HEK293 (cell line): ENCODE data around the gene ATP8A2.

Experiments
- CTCF ChIA-PET: fragments of 350-600 bp; formaldehyde crosslinking; extraction: SDS; loops from one replicate; lab custom pipeline; 2021; ENCODE audit warnings: antibody characterized with exemption; lab: Yijun Ruan, JAX
- POLR2A ChIA-PET: fragments of 300-600 bp; formaldehyde crosslinking; extraction: SDS; loops from one replicate; lab custom pipeline; 2020; ENCODE audit warnings: antibody characterized with exemption, inconsistent platforms; lab: Yijun Ruan, JAX
- H3K27ac ChIP-seq: fragments of 200-500 bp; sonication (Bioruptor generic); 2 replicates; pipeline ENCODE4 v1.5.1; 2014; ENCODE audit warnings: low read depth, low read length, control low read depth, inconsistent platforms; ENCODE audit errors: extremely low read depth
- H3K36me3 ChIP-seq, 2 experiments: fragments of 200-500 bp in 1 of 2; sonication (Bioruptor generic) in 1 of 2; 1 replicate in 1 of 2; 2 replicates in 1 of 2; pipeline ENCODE4 v1.5.1; 2014 to 2017; ENCODE audit warnings: inconsistent platforms in 2 of 2, low read length in 2 of 2; ENCODE audit not compliant: control insufficient read depth in 2 of 2, insufficient read depth in 1 of 2
- H3K4me1 ChIP-seq: fragments of 200-500 bp; sonication (Bioruptor generic); 2 replicates; pipeline ENCODE4 v1.5.1; 2014; ENCODE audit warnings: mild to moderate bottlenecking, low read length, inconsistent platforms; ENCODE audit not compliant: control insufficient read depth, insufficient read depth
- H3K4me3 ChIP-seq: 2 replicates; pipeline ENCODE4 v1.5.1; 2011; ENCODE audit warnings: low read depth, mild to moderate bottlenecking, control low read depth, low read length, moderate library complexity
- H3K9me3 ChIP-seq: fragments of 200-500 bp; sonication (Bioruptor generic); 2 replicates; pipeline ENCODE4 v1.5.1; 2014; ENCODE audit warnings: low read depth, low read length, inconsistent platforms; ENCODE audit not compliant: control insufficient read depth, insufficient read depth
- FEZF1 ChIP-seq: fragments of 450-650 bp; formaldehyde crosslinking; IDR thresholded peaks from 2 replicates; pipeline ENCODE4 v1.5.1; 2016; ENCODE audit warnings: missing biosample characterization, missing genetic modification characterization
- GLI2 ChIP-seq: fragments of 450-650 bp; formaldehyde crosslinking; IDR thresholded peaks from 2 replicates; pipeline ENCODE4; 2017; ENCODE audit warnings: missing biosample characterization, missing genetic modification characterization, low read depth, borderline replicate concordance
- GLIS1 ChIP-seq: fragments of 450-650 bp; formaldehyde crosslinking; IDR thresholded peaks from 2 replicates; pipeline ENCODE4 v1.5.1; 2016; ENCODE audit warnings: missing biosample characterization, missing genetic modification characterization
- OSR2 ChIP-seq: fragments of 450-650 bp; formaldehyde crosslinking; IDR thresholded peaks from 2 replicates; pipeline ENCODE4 v1.5.1; 2016; ENCODE audit warnings: missing biosample characterization, missing genetic modification characterization
- PRDM6 ChIP-seq: fragments of 450-650 bp; formaldehyde crosslinking; IDR thresholded peaks from 2 replicates; pipeline ENCODE4 v1.5.1; 2017; ENCODE audit warnings: missing biosample characterization, missing genetic modification characterization
- TCF7L2 ChIP-seq: IDR thresholded peaks from 2 replicates; pipeline ENCODE4 v1.6.1; 2011; ENCODE audit warnings: low read depth, mild to moderate bottlenecking, inconsistent platforms, low read length, moderate library complexity, borderline replicate concordance
- TRIM28 ChIP-seq: IDR thresholded peaks from 2 replicates; pipeline ENCODE4 v1.6.1; 2011; ENCODE audit warnings: low read length, control low read depth, borderline replicate concordance
- YY1 ChIP-seq: fragments of 450-650 bp; formaldehyde crosslinking; IDR thresholded peaks from 2 replicates; pipeline ENCODE4 v1.5.1; 2018; ENCODE audit warnings: missing biosample characterization, missing genetic modification characterization
- YY2 ChIP-seq: fragments of 450-650 bp; formaldehyde crosslinking; IDR thresholded peaks from 2 replicates; pipeline ENCODE4 v1.5.1; 2016; ENCODE audit warnings: missing biosample characterization, missing genetic modification characterization
- ZBTB10 ChIP-seq: fragments of 450-650 bp; formaldehyde crosslinking; IDR thresholded peaks from 2 replicates; pipeline ENCODE4 v1.5.1; 2016; ENCODE audit warnings: missing biosample characterization, missing genetic modification characterization
- ZBTB26 ChIP-seq: fragments of 450-650 bp; formaldehyde crosslinking; optimal IDR thresholded peaks from 2 replicates; pipeline ENCODE3; 2016; ENCODE audit warnings: missing biosample characterization, mild to moderate bottlenecking, missing genetic modification characterization
- ZBTB8A ChIP-seq: fragments of 450-650 bp; formaldehyde crosslinking; IDR thresholded peaks from 2 replicates; pipeline ENCODE4 v1.5.1; 2016; ENCODE audit warnings: missing biosample characterization, missing genetic modification characterization
- ZEB2 ChIP-seq: fragments of 450-650 bp; formaldehyde crosslinking; IDR thresholded peaks from 2 replicates; pipeline ENCODE4 v1.5.1; 2016; ENCODE audit warnings: missing biosample characterization, missing genetic modification characterization
- ZFP3 ChIP-seq: fragments of 450-650 bp; formaldehyde crosslinking; IDR thresholded peaks from 2 replicates; pipeline ENCODE4 v1.5.1; 2016; ENCODE audit warnings: low read depth, missing biosample characterization, missing genetic modification characterization
- ZNF146 ChIP-seq: fragments of 450-650 bp; formaldehyde crosslinking; IDR thresholded peaks from 2 replicates; pipeline ENCODE4 v1.5.1; 2016; ENCODE audit warnings: missing biosample characterization, missing genetic modification characterization
- ZNF155 ChIP-seq: fragments of 450-650 bp; formaldehyde crosslinking; IDR thresholded peaks from 2 replicates; pipeline ENCODE4 v1.5.1; 2016; ENCODE audit warnings: missing biosample characterization, missing genetic modification characterization
- ZNF175 ChIP-seq: fragments of 450-650 bp; formaldehyde crosslinking; IDR thresholded peaks from 2 replicates; pipeline ENCODE4 v1.5.1; 2016; ENCODE audit warnings: missing biosample characterization, missing genetic modification characterization
- ZNF2 ChIP-seq: fragments of 450-650 bp; formaldehyde crosslinking; IDR thresholded peaks from 2 replicates; pipeline ENCODE4 v1.5.1; 2016; ENCODE audit warnings: missing biosample characterization, missing genetic modification characterization
- ZNF214 ChIP-seq: fragments of 450-650 bp; formaldehyde crosslinking; IDR thresholded peaks from 2 replicates; pipeline ENCODE4 v1.5.1; 2017; ENCODE audit warnings: missing biosample characterization, mild to moderate bottlenecking, missing genetic modification characterization, borderline replicate concordance
- ZNF266 ChIP-seq: fragments of 450-650 bp; formaldehyde crosslinking; IDR thresholded peaks from 2 replicates; pipeline ENCODE4 v1.5.1; 2016; ENCODE audit warnings: missing biosample characterization, missing genetic modification characterization, low read depth
- ZNF292 ChIP-seq: fragments of 450-650 bp; formaldehyde crosslinking; IDR thresholded peaks from 2 replicates; pipeline ENCODE4 v1.5.1; 2016; ENCODE audit warnings: low read depth, missing biosample characterization, missing genetic modification characterization, borderline replicate concordance
- ZNF335 ChIP-seq: fragments of 450-650 bp; formaldehyde crosslinking; conservative IDR thresholded peaks from 2 replicates; pipeline ENCODE4 v1.5.1; 2016; ENCODE audit warnings: missing biosample characterization, missing genetic modification characterization
- ZNF354C ChIP-seq: fragments of 450-650 bp; formaldehyde crosslinking; IDR thresholded peaks from 2 replicates; pipeline ENCODE4 v1.5.1; 2016; ENCODE audit warnings: missing biosample characterization, missing genetic modification characterization, low read depth, borderline replicate concordance
- ZNF433 ChIP-seq: fragments of 450-650 bp; formaldehyde crosslinking; IDR thresholded peaks from 2 replicates; pipeline ENCODE4 v1.5.1; 2016; ENCODE audit warnings: missing biosample characterization, missing genetic modification characterization, low read depth
- ZNF560 ChIP-seq: fragments of 450-650 bp; formaldehyde crosslinking; IDR thresholded peaks from 2 replicates; pipeline ENCODE4 v1.5.1; 2017; ENCODE audit warnings: missing biosample characterization, missing genetic modification characterization, borderline replicate concordance
- ZNF600 ChIP-seq: fragments of 450-650 bp; formaldehyde crosslinking; IDR thresholded peaks from 2 replicates; pipeline ENCODE4 v1.5.1; 2016; ENCODE audit warnings: missing biosample characterization, missing genetic modification characterization
- ZNF658 ChIP-seq: fragments of 450-650 bp; formaldehyde crosslinking; IDR thresholded peaks from 2 replicates; pipeline ENCODE4; 2016; ENCODE audit warnings: missing biosample characterization, missing genetic modification characterization
- ZNF677 ChIP-seq: fragments of 450-650 bp; IDR thresholded peaks from 2 replicates; pipeline ENCODE4 v1.5.0; 2018; ENCODE audit warnings: missing biosample characterization, mild to moderate bottlenecking, missing genetic modification characterization, moderate library complexity
- ZNF76 ChIP-seq: fragments of 450-650 bp; formaldehyde crosslinking; IDR thresholded peaks from 2 replicates; pipeline ENCODE4; 2016; ENCODE audit warnings: low read depth, missing biosample characterization, missing genetic modification characterization, borderline replicate concordance
- ZNF843 ChIP-seq: fragments of 450-650 bp; formaldehyde crosslinking; IDR thresholded peaks from 2 replicates; pipeline ENCODE4 v1.5.1; 2016; ENCODE audit warnings: missing biosample characterization, missing genetic modification characterization
- ZSCAN23 ChIP-seq: fragments of 450-650 bp; formaldehyde crosslinking; IDR thresholded peaks from 2 replicates; pipeline ENCODE4 v1.5.1; 2016; ENCODE audit warnings: missing biosample characterization, missing genetic modification characterization
- ZXDB ChIP-seq: fragments of 450-650 bp; formaldehyde crosslinking; IDR thresholded peaks from 2 replicates; pipeline ENCODE4 v1.5.1; 2016; ENCODE audit warnings: missing biosample characterization, missing genetic modification characterization

The ATP8A2 gene

GRCh38 chr13:25752957-25753551 is 381.3 kb downstream of the ATP8A2 start:
- POLR2A ChIA-PET = no interaction called here
- CTCF ChIA-PET = interaction anchor here (0.6 kb wide), 1 partner anchor 691 kb away, joined by 3 read pairs; no protein-coding TSS in a partner anchor
- Histone ChIP-seq H3K4me1 (no peaks in the 10 kb centered on the region; the same call in none of the 2 replicates), H3K9me3 (no peaks in the 10 kb centered on the region)
- TF ChIP-seq ZNF354C (no peak), ZNF155 (tag by site-specific recombination) (no peak), ZNF175 (tag by site-specific recombination) (no peak), ZNF335 (no peak), ZNF146 (tag by site-specific recombination) (no peak), ZNF2 (tag by site-specific recombination) (no peak), ZNF677 (tag by site-specific recombination) (no peak), ZNF266 (tag by site-specific recombination) (no peak), ZFP3 (tag by site-specific recombination) (no peak), ZBTB26 (no peak), GLIS1 (tag by site-specific recombination) (no peak), YY1 (no peak), ZNF76 (tag by site-specific recombination) (no peak), ZNF658 (tag by site-specific recombination) (no peak), ZNF292 (tag by site-specific recombination) (no peak), ZBTB10 (tag by site-specific recombination) (no peak)
- TF ChIP-seq, all 188 proteins: peak for 0
- Histone ChIP-seq H3K4me3 (no peak overlapping the region), H3K27ac (no peak overlapping the region), H3K36me3 (no peaks in the 10 kb centered on the region)

GRCh38 chr13:25753976-25754375 is 382.2 kb downstream of the ATP8A2 start:
- ChIA-PET CTCF (interaction anchor here (0.6 kb wide), 1 partner anchor 758 kb away, joined by 3 read pairs; no protein-coding TSS in a partner anchor), POLR2A (no interaction called here)
- Histone ChIP-seq H3K4me1 (no peaks in the 10 kb centered on the region; the same call in none of the 2 replicates), H3K27ac (no peak overlapping the region), H3K9me3 (no peaks in the 10 kb centered on the region), H3K4me3 (no peak overlapping the region), H3K36me3 (no peaks in the 10 kb centered on the region)
- peak; percentile 64 for TF ChIP-seq ZXDB (tag by site-specific recombination)
- no peak for TF ChIP-seq ZSCAN23 (tag by site-specific recombination)
- TF ChIP-seq ZNF335 = peak; percentile 32; the same call in 1 of the 2 replicates
- no peak for TF ChIP-seq ZNF433 (tag by site-specific recombination)
- TF ChIP-seq OSR2 = peak; percentile 53
- TF ChIP-seq ZBTB8A (tag by site-specific recombination) = no peak
- peak; percentile 90 for TF ChIP-seq FEZF1 (tag by site-specific recombination)
- TF ChIP-seq TRIM28 = 0 out of 2 replicates have a peak, but pooled peaks have one; percentile 39
- no peak for TF ChIP-seq ZNF214 (tag by site-specific recombination)
- no peak for TF ChIP-seq ZNF146 (tag by site-specific recombination)
- TF ChIP-seq ZEB2 (tag by site-specific recombination) = peak; percentile 64
- 0 out of 2 replicates have a peak, but pooled peaks have one; percentile 11 for TF ChIP-seq ZNF600 (tag by site-specific recombination)
- no peak for TF ChIP-seq ZNF560 (tag by site-specific recombination)
- peak; percentile 84 for TF ChIP-seq ZNF843
- 0 out of 2 replicates have a peak, but pooled peaks have one; percentile 18 for TF ChIP-seq PRDM6 (tag by site-specific recombination)
- 0 out of 2 replicates have a peak, but pooled peaks have one; percentile 68 for TF ChIP-seq GLI2 (tag by site-specific recombination)
- no peak for TF ChIP-seq YY2
- peak; percentile 89 for TF ChIP-seq TCF7L2
